H1 (cell line): Measurements from ENCODE around the gene CD4. TPM values are rescaled to one million over a fixed set of nuclear protein-coding genes. Genes with fewer than 3 reads are reported as not detected.

Experiments
- CTCF ChIA-PET: fragments of 300-600 bp; sonication (Branson Sonifier 250); formaldehyde crosslinking; loops from one replicate; lab custom pipeline; 2021; ENCODE audit not compliant: partially characterized antibody; lab: Charles Lee
- POLR2A ChIA-PET: fragments of 300-600 bp; sonication (Branson Sonifier 250); formaldehyde crosslinking; loops from one replicate; lab custom pipeline; 2021; ENCODE audit warnings: inconsistent platforms; ENCODE audit not compliant: partially characterized antibody; lab: Charles Lee
- DNase-seq, 2 experiments: peaks; one replicate each; pipeline versions ENCODE4 v3.0.0 to v3.0.0-alpha.2; 2010 to 2022; ENCODE audit warnings: low spot score in 2 of 2, low read depth in 1 of 2, mixed read lengths in 1 of 2
- FAIRE-seq: peaks from 2 replicates; lab custom pipeline; 2011; peaks lifted over from hg19 to GRCh38; lab: Jason Lieb, UNC
- H2AFZ ChIP-seq: 2 replicates; pipeline ENCODE4 v1.8.1; 2012; ENCODE audit warnings: low read length, inconsistent platforms
- H2AK5ac ChIP-seq: 2 replicates; pipeline ENCODE4 v1.6.1; 2013; ENCODE audit warnings: low read depth, low read length
- H2BK120ac ChIP-seq: replicated peaks from 2 replicates; pipeline ENCODE3; 2013; ENCODE audit warnings: low read depth, low read length, inconsistent platforms
- H2BK12ac ChIP-seq: 2 replicates; pipeline ENCODE4 v1.6.1; 2013; ENCODE audit warnings: low read depth, low read length
- H2BK15ac ChIP-seq: 2 replicates; pipeline ENCODE4 v1.6.1; 2013; ENCODE audit warnings: low read length
- H2BK20ac ChIP-seq: 2 replicates; pipeline ENCODE4 v1.6.1; 2013; ENCODE audit warnings: low read length
- H2BK5ac ChIP-seq: 2 replicates; pipeline ENCODE4 v1.6.1; 2013; ENCODE audit warnings: low read depth, low read length
- H3K14ac ChIP-seq: 2 replicates; pipeline ENCODE4 v1.6.1; 2013; ENCODE audit warnings: inconsistent platforms; ENCODE audit not compliant: insufficient read length
- H3K18ac ChIP-seq: 2 replicates; pipeline ENCODE4 v1.6.1; 2013; ENCODE audit warnings: low read length; ENCODE audit errors: extremely low read depth
- H3K23ac ChIP-seq: 2 replicates; pipeline ENCODE4 v1.6.1; 2013; ENCODE audit warnings: inconsistent platforms; ENCODE audit not compliant: insufficient read length
- H3K23me2 ChIP-seq: 2 replicates; pipeline ENCODE4 v1.6.1; 2013; ENCODE audit warnings: low read depth, low read length
- H3K27ac ChIP-seq: 2 replicates; pipeline ENCODE4 v1.6.1; 2011; ENCODE audit warnings: low read depth, low read length, inconsistent platforms
- H3K27me3 ChIP-seq, 4 experiments: replicated peaks in 1 of 4; 1 replicate in 1 of 4; 2 replicates in 3 of 4; pipeline versions ENCODE4 v1.6.1 to v1.8.1; 2011 to 2013; ENCODE audit warnings: low read length in 3 of 4, mild to moderate bottlenecking in 3 of 4, inconsistent platforms in 2 of 4, mixed read lengths in 2 of 4, moderate library complexity in 1 of 4; ENCODE audit not compliant: control insufficient read depth in 3 of 4, insufficient read depth in 3 of 4; ENCODE audit errors: extremely low read depth in 1 of 4
- H3K36me3 ChIP-seq, 4 experiments: 2 replicates each; pipeline versions ENCODE4 v1.6.1 to v1.8.1; 2011 to 2013; ENCODE audit warnings: mild to moderate bottlenecking in 4 of 4, low read length in 3 of 4, moderate library complexity in 2 of 4, control low read depth in 1 of 4, inconsistent platforms in 1 of 4; ENCODE audit not compliant: insufficient read depth in 4 of 4, control insufficient read depth in 2 of 4
- H3K4ac ChIP-seq: replicated peaks from 2 replicates; pipeline ENCODE3; 2013; ENCODE audit warnings: low read length, low read depth, mixed read lengths, inconsistent platforms; ENCODE audit not compliant: insufficient read length
- H3K4me1 ChIP-seq, 4 experiments: replicated peaks in 1 of 4; 1 replicate in 1 of 4; 2 replicates in 3 of 4; pipeline versions ENCODE4 v1.6.1 to v1.8.1; 2011 to 2013; ENCODE audit warnings: low read length in 3 of 4, inconsistent platforms in 2 of 4, mixed read lengths in 1 of 4; ENCODE audit not compliant: insufficient read depth in 4 of 4, control insufficient read depth in 3 of 4
- H3K4me2 ChIP-seq, 2 experiments: 2 replicates each; pipeline versions ENCODE4 v1.6.1 to v1.8.1; 2011 to 2013; ENCODE audit warnings: low read depth in 2 of 2, low read length in 2 of 2, control low read depth in 1 of 2, inconsistent platforms in 1 of 2, mild to moderate bottlenecking in 1 of 2; ENCODE audit not compliant: insufficient read depth in 1 of 2
- H3K4me3 ChIP-seq, 4 experiments: fragments of 200-600, 300-600 bp in 1 of 4; sonication (generic), shearing (Covaris generic), sonication (Bioruptor Twin) in 1 of 4; 2 replicates each; pipeline versions ENCODE4 v1.5.1 to v1.8.1; 2011 to 2016; ENCODE audit warnings: low read length in 4 of 4, low read depth in 3 of 4, control low read depth in 2 of 4, inconsistent platforms in 2 of 4, mild to moderate bottlenecking in 2 of 4, mixed read lengths in 1 of 4, moderate library complexity in 1 of 4; ENCODE audit not compliant: insufficient read depth in 2 of 4; ENCODE audit errors: extremely low read depth in 1 of 4
- H3K56ac ChIP-seq: replicated peaks from 2 replicates; pipeline ENCODE3; 2013; ENCODE audit warnings: low read depth, mild to moderate bottlenecking, mixed read lengths, low read length, inconsistent platforms; ENCODE audit not compliant: insufficient read length
- H3K79me1 ChIP-seq: 2 replicates; pipeline ENCODE4 v1.6.1; 2013; ENCODE audit warnings: low read depth, low read length, control low read depth
- H3K79me2 ChIP-seq, 2 experiments: 2 replicates each; pipeline versions ENCODE4 v1.6.1 to v1.8.1; 2012 to 2013; ENCODE audit warnings: low read length in 2 of 2, mild to moderate bottlenecking in 2 of 2, inconsistent platforms in 1 of 2; ENCODE audit not compliant: insufficient read depth in 2 of 2, control insufficient read depth in 1 of 2
- H3K9ac ChIP-seq, 4 experiments: replicated peaks in 1 of 4; 1 replicate in 1 of 4; 2 replicates in 3 of 4; pipeline versions ENCODE4 v1.6.1 to v1.8.1; 2011 to 2013; ENCODE audit warnings: low read depth in 3 of 4, low read length in 3 of 4, control low read depth in 2 of 4, mild to moderate bottlenecking in 2 of 4, moderate library complexity in 2 of 4, inconsistent platforms in 1 of 4; ENCODE audit errors: extremely low read depth in 1 of 4
- H3K9me3 ChIP-seq, 2 experiments: 2 replicates each; pipeline versions ENCODE4 v1.6.1 to v1.8.1; 2012 to 2013; ENCODE audit warnings: mild to moderate bottlenecking in 2 of 2, moderate library complexity in 2 of 2, control low read depth in 1 of 2, inconsistent platforms in 1 of 2, low read depth in 1 of 2, low read length in 1 of 2, mixed read lengths in 1 of 2; ENCODE audit not compliant: insufficient read depth in 2 of 2
- H4K20me1 ChIP-seq, 2 experiments: replicated peaks in 1 of 2; 2 replicates each; pipeline versions ENCODE3 to v1.8.1; 2011 to 2013; ENCODE audit warnings: inconsistent platforms in 2 of 2, low read length in 2 of 2, mild to moderate bottlenecking in 1 of 2; ENCODE audit not compliant: insufficient read depth in 2 of 2, control insufficient read depth in 1 of 2
- H4K5ac ChIP-seq: 2 replicates; pipeline ENCODE4 v1.6.1; 2013; ENCODE audit warnings: low read length, low read depth, mixed read lengths, inconsistent platforms; ENCODE audit not compliant: insufficient read length
- H4K8ac ChIP-seq: 2 replicates; pipeline ENCODE4 v1.8.0; 2013; ENCODE audit warnings: mild to moderate bottlenecking, moderate library complexity, low read length, inconsistent platforms; ENCODE audit not compliant: insufficient read depth; ENCODE audit errors: extremely low read depth
- H4K91ac ChIP-seq: replicated peaks from 2 replicates; pipeline ENCODE3; 2013; ENCODE audit warnings: low read length, mixed read lengths, inconsistent platforms; ENCODE audit not compliant: insufficient read length
- MAFK ChIP-seq: IDR thresholded peaks from 2 replicates; pipeline ENCODE4 v1.6.1; 2012; ENCODE audit warnings: low read depth, mild to moderate bottlenecking, improper control_type of control experiment, low read length
- WGBS, 2 experiments: shearing (Covaris generic) in 1 of 2; methylation state at CpG; one replicate each; pipeline versions ENCODE4 v1.1.6 to v1.1.7; 2013 to 2015; ENCODE audit warnings: low lambda C conversion rate in 2 of 2, mixed read lengths in 2 of 2, inconsistent platforms in 1 of 2, low coverage in 1 of 2, missing lambda C conversion rate in 1 of 2; ENCODE audit not compliant: insufficient replicate concordance in 2 of 2, insufficient coverage in 1 of 2, insufficient read length in 1 of 2; ENCODE audit errors: extremely low coverage in 1 of 2, missing lambda C conversion rate in 1 of 2; 5-methylcytosine and 5-hydroxymethylcytosine counted together
- polyA plus RNA-seq, 7 experiments: library from polyadenylated mRNA; depleted of rRNA in 3 of 7; stranded (reverse) in 5 of 7; unstranded in 2 of 7; fragments of >200 nt in 5 of 7; fragments of 200-250 nt in 2 of 7; gene quantifications; 1 replicate in 5 of 7; 2 replicates in 1 of 7; 4 replicates in 1 of 7; pipeline versions ENCODE4 v1.2.1 to v1.2.3, GENCODE V29; 2011 to 2013; ENCODE audit warnings: missing spikeins in 2 of 7, mixed read lengths in 2 of 7
- total RNA-seq: library from RNA; stranded (reverse); fragmentation: NEBNext Ultra II Directional; extraction: Animal tissue kit (Norgen Biotek cat#: 25700); gene quantifications from 2 replicates; pipeline ENCODE4 v1.2.1, GENCODE V29; 2021
- TF ChIP-seq, protein P1 (sequence below): IDR thresholded peaks from 2 replicates; pipeline ENCODE4 v1.6.1; 2011; ENCODE audit warnings: low read depth, mild to moderate bottlenecking, low read length; ENCODE audit not compliant: insufficient read depth

CD4 gene
- total and polyA plus RNA-seq, 2 of the 8 experiments (the other 6 are each of a cell fraction or from before 2014, with no cell fraction given), result 3.4 to 5.1 TPM

DNA sequence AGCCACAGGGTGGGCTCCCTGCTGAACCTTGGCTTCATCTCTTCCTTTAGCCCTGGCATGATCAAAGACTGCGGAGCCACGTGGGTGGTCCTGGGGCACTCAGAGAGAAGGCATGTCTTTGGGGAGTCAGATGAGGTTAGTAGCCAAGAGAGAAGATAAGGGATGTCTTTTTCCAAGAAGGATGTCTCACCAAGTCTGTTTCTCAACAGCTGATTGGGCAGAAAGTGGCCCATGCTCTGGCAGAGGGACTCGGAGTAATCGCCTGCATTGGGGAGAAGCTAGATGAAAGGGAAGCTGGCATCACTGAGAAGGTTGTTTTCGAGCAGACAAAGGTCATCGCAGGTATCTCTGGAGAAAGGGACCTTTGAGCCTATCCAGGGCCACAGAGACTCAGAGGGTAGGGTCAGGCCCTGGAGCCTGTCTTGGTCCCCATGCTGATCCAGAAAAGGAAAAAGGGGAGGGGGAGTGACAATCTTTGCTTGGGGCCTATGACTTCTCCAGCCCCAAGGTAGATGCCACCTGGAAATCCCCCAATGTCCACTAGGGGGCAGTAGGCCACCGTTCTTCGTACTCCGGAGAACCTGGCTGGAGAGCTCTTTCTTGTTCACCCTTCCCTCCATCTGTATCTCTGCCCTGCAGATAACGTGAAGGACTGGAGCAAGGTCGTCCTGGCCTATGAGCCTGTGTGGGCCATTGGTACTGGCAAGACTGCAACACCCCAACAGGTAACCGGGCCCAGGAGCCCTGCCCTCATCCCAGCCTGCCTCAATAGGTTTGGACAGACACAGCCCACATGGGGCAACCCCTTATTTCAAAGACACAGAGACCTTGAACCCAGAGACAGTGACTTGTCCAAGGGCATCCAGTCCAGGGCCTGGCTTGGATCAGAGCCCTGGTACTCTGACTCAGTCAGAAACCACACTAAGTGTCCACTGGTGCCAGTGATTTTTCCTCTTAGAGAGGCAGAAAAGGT lies 80.0 kb downstream of the CD4 start:
- DNase-seq (peak in 1 of 2 experiments; percentile 97), FAIRE-seq (peak; percentile 71)
- Histone ChIP-seq H3K9ac (no peak overlapping the region; a peak in 1 of 7 replicates), H3K18ac (no peak overlapping the region), H4K8ac (0 out of 2 replicates have a peak overlapping the region, but pooled peaks have one; percentile 22), H3K56ac (no peak overlapping the region), H3K4me3 (peak overlapping the region; percentile 84 to 98 (median 86); a peak in 7 of 8 replicates), H3K4me1 (peaks cover 7 to 50% (median 25%) of the 10 kb centered on the region in 4 experiments), H3K27me3 (no peaks in the 10 kb centered on the region), H3K79me2 (peaks cover 0 to 22% of the 10 kb centered on the region in 2 experiments; a peak in 2 of 4 replicates), H3K36me3 (peaks cover 8 to 41% (median 18%) of the 10 kb centered on the region in 4 experiments), H3K4me2 (peak overlapping the region; percentile 93 to 94), H2BK5ac (0 out of 2 replicates have a peak overlapping the region, but pooled peaks have one; percentile 7), H4K91ac (no peak overlapping the region), H3K23ac (no peak overlapping the region), H2AFZ (no peak overlapping the region), H3K4ac (no peak overlapping the region), H2BK20ac (no peak overlapping the region), H2BK120ac (no peak overlapping the region), H3K23me2 (peaks cover 21% of the 10 kb centered on the region), H3K9me3 (no peaks in the 10 kb centered on the region), H4K20me1 (peaks cover 25 to 30% of the 10 kb centered on the region in 2 experiments), H4K5ac (no peak overlapping the region), H2AK5ac (no peak overlapping the region), H3K27ac (no peak overlapping the region), H3K79me1 (0 out of 2 replicates have a peak, but pooled peaks cover 4% of the 10 kb centered on the region), H3K14ac (no peak overlapping the region), H2BK15ac (no peak overlapping the region), H2BK12ac (no peak overlapping the region)
- POLR2A ChIA-PET, result interaction anchor here (0.7 to 18.9 kb wide), 34 partner anchors 9 to 337 kb away, joined by 3 to 588 read pairs (median 6); partner anchors contain the start of genes ATN1, C12orf57, CD4 and CDCA3
- 61% methylated on average over 12 of the region's 12 CpGs; no CpG with 5 or more reads in 1 of the 2 experiments for WGBS, 2 experiments
- CTCF ChIA-PET, result interaction anchor here (0.5 to 10.4 kb wide), 48 partner anchors 9 to 334 kb away, joined by 3 to 216 read pairs (median 6); partner anchors contain the start of genes C12orf57, CDCA3, GNB3 and LRRC23
- TF ChIP-seq MAFK, result no peak
- TF ChIP-seq, protein P1, sequence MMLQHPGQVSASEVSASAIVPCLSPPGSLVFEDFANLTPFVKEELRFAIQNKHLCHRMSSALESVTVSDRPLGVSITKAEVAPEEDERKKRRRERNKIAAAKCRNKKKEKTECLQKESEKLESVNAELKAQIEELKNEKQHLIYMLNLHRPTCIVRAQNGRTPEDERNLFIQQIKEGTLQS, result no peak
